Activated CD4-positive, alpha-beta T cell treated with anti-CD3 and anti-CD28 coated beads for 36 hours (primary cell): ENCODE results near the gene KRTAP5-3. TPM values are rescaled to one million over a fixed set of nuclear protein-coding genes. Genes with fewer than 3 reads are reported as not detected.

Experiments
- total RNA-seq, 2 experiments: library from RNA; stranded (reverse); gene quantifications; one replicate each; pipeline ENCODE4 v1.2.3, GENCODE V29; 2021

Gene KRTAP5-3
- total RNA-seq, 2 experiments from 2014 or later: not detected

Other genes starting within 250 kb of the KRTAP5-3 start
- gene BRSK2, start 218.5 kb downstream of the KRTAP5-3 start, total RNA-seq: 1 to 10 TPM in 1 of 2 experiments, under 1 TPM in 1; 0.96 to 1.2 TPM
- 10 to 100 TPM; 15.3 TPM for gene MOB2, start 121.7 kb downstream of the KRTAP5-3 start, total RNA-seq
- 1 to 10 TPM; 1.3 to 2.8 TPM for gene DUSP8, start 36.2 kb downstream of the KRTAP5-3 start, total RNA-seq
- gene KRTAP5-1, start 23.2 kb downstream of the KRTAP5-3 start, total RNA-seq: not detected
- gene KRTAP5-2, start 10.2 kb downstream of the KRTAP5-3 start, total RNA-seq: not detected
- gene KRTAP5-4, start 13.7 kb upstream of the KRTAP5-3 start, total RNA-seq: not detected
- not detected for gene KRTAP5-5, start 21.3 kb upstream of the KRTAP5-3 start, total RNA-seq
- gene KRTAP5-6, start 88.7 kb upstream of the KRTAP5-3 start, total RNA-seq: not detected
- gene IFITM10, start 142.1 kb upstream of the KRTAP5-3 start, total RNA-seq: under 1 TPM in 1 of 2 experiments, not detected in 1; 0.21 TPM
- gene CTSD, start 155.5 kb upstream of the KRTAP5-3 start, total RNA-seq: 10 to 100 TPM; 38.8 to 41.5 TPM
- gene SYT8, start 226.5 kb upstream of the KRTAP5-3 start, total RNA-seq: not detected
- gene TNNI2, start 230.5 kb upstream of the KRTAP5-3 start, total RNA-seq: not detected
- 100 to 1,000 TPM; 193 to 227 TPM for gene LSP1, start 244.6 kb upstream of the KRTAP5-3 start, total RNA-seq